ENCODE measurements around the gene MMP24. TPM values are rescaled to one million over a fixed set of nuclear protein-coding genes. Genes with fewer than 3 reads are reported as not detected.

MMP24 gene
- total and polyA plus RNA-seq, 2 of the 13 experiments (the other 11 are each of a cell fraction or from before 2014, with no cell fraction given) = 0.29 to 0.35 TPM

GRCh38 chr20:35269055-35269781 is 42.7 kb downstream of the MMP24 start (continued):
- TF ChIP-seq, protein P1, sequence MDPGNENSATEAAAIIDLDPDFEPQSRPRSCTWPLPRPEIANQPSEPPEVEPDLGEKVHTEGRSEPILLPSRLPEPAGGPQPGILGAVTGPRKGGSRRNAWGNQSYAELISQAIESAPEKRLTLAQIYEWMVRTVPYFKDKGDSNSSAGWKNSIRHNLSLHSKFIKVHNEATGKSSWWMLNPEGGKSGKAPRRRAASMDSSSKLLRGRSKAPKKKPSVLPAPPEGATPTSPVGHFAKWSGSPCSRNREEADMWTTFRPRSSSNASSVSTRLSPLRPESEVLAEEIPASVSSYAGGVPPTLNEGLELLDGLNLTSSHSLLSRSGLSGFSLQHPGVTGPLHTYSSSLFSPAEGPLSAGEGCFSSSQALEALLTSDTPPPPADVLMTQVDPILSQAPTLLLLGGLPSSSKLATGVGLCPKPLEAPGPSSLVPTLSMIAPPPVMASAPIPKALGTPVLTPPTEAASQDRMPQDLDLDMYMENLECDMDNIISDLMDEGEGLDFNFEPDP (CRISPR knock-in tag; conservative IDR thresholded peaks at IDR 0.05) = no peak
- TF ChIP-seq ZNF446 (CRISPR knock-in tag; IDR thresholded peaks at IDR 0.05) = no peak
- no peak for TF ChIP-seq NFYC (CRISPR knock-in tag; IDR thresholded peaks at IDR 0.05)
- TF ChIP-seq ZNF644 (CRISPR knock-in tag; IDR thresholded peaks at IDR 0.05; ENCODE audit: low read depth) = peak; percentile 76; the same call in 1 of the 2 replicates
- TF ChIP-seq ZBTB3 (CRISPR knock-in tag; IDR thresholded peaks at IDR 0.05; ENCODE audit: borderline replicate concordance, low read depth) = no peak
- TF ChIP-seq E2F2 (CRISPR knock-in tag; IDR thresholded peaks at IDR 0.05; ENCODE audit: borderline replicate concordance) = no peak
- TF ChIP-seq ZSCAN22 (CRISPR knock-in tag; IDR thresholded peaks at IDR 0.05) = no peak
- peak; percentile 67; the same call in 1 of the 2 replicates for TF ChIP-seq ZSCAN21 (CRISPR knock-in tag; IDR thresholded peaks at IDR 0.05; ENCODE audit: borderline replicate concordance)
- TF ChIP-seq PLSCR1 (CRISPR knock-in tag; IDR thresholded peaks at IDR 0.05; ENCODE audit: borderline replicate concordance) = no peak
- TF ChIP-seq NR3C1 (CRISPR knock-in tag; IDR thresholded peaks at IDR 0.05) = no peak
- TF ChIP-seq ZNF124 (CRISPR knock-in tag; IDR thresholded peaks at IDR 0.05) = peak; percentile 84
- TF ChIP-seq, protein P2, sequence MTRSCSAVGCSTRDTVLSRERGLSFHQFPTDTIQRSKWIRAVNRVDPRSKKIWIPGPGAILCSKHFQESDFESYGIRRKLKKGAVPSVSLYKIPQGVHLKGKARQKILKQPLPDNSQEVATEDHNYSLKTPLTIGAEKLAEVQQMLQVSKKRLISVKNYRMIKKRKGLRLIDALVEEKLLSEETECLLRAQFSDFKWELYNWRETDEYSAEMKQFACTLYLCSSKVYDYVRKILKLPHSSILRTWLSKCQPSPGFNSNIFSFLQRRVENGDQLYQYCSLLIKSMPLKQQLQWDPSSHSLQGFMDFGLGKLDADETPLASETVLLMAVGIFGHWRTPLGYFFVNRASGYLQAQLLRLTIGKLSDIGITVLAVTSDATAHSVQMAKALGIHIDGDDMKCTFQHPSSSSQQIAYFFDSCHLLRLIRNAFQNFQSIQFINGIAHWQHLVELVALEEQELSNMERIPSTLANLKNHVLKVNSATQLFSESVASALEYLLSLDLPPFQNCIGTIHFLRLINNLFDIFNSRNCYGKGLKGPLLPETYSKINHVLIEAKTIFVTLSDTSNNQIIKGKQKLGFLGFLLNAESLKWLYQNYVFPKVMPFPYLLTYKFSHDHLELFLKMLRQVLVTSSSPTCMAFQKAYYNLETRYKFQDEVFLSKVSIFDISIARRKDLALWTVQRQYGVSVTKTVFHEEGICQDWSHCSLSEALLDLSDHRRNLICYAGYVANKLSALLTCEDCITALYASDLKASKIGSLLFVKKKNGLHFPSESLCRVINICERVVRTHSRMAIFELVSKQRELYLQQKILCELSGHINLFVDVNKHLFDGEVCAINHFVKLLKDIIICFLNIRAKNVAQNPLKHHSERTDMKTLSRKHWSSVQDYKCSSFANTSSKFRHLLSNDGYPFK (CRISPR knock-in tag; IDR thresholded peaks at IDR 0.05; ENCODE audit: borderline replicate concordance) = peak; percentile 53; the same call in 1 of the 2 replicates
- TF ChIP-seq PRDM4 (CRISPR knock-in tag; IDR thresholded peaks at IDR 0.05; ENCODE audit: borderline replicate concordance) = no peak
- peak; percentile 16; the same call in 1 of the 2 replicates for TF ChIP-seq ATF3 (CRISPR knock-in tag; IDR thresholded peaks at IDR 0.05)

All from HepG2 (cell line).